ENCODE data around the gene ELOVL1.
A peak's percentile ranks its signal among the peaks of the same experiment; 100 is the strongest.

The ELOVL1 gene

GRCh38 chr1:43398227-43398626, 30.4 kb upstream of the ELOVL1 start:
- H3K27me3 ChIP-seq (ENCODE audit: control insufficient read depth in 1 of 2, insufficient read depth in 2 of 2, low read length in 2 of 2) = no peaks in the 10 kb centered on the region
- H3K4me3 ChIP-seq (ENCODE audit: low read depth in 1 of 2, low read length in 2 of 2) = no peak overlapping the region
- peaks cover 6 to 22% of the 10 kb centered on the region in 2 donors for H3K36me3 ChIP-seq (ENCODE audit: control insufficient read depth in 1 of 2, insufficient read depth in 2 of 2, low read length in 2 of 2)
- H3K9me3 ChIP-seq (ENCODE audit: control insufficient read depth in 1 of 2, low read length in 2 of 2) = no peaks in the 10 kb centered on the region
- H3K9ac ChIP-seq (ENCODE audit: low read depth in 1 of 2, low read length in 2 of 2) = no peak overlapping the region
- H3K4me1 ChIP-seq (ENCODE audit: control insufficient read depth in 1 of 2, insufficient read depth in 2 of 2, low read length in 2 of 2) = peaks cover 8 to 9% of the 10 kb centered on the region in 2 donors
- no peak overlapping the region for H3K27ac ChIP-seq (ENCODE audit: low read depth, low read length)

DNA sequence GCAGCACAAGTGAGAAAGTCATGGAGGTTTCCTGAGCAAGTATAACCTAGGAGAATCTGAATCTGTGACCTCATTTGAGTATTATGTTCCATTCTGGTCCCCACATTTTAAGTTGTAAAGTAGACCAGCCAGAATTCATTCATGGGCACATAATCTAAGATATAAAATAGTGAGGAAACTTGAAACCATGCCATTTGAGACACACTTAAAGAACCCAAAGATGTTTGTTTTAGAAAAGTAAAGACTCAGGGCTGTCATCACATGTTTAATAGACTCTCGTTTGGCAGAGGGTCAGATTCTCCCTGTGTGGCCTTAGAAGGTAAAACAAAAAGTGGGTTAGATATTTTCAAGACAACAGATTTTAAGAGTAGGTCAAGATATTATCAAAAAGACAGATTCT, 28.2 kb upstream of the ELOVL1 start:
- H3K4me1 ChIP-seq (ENCODE audit: control insufficient read depth in 1 of 2, insufficient read depth in 2 of 2, low read length in 2 of 2) = peaks cover 3 to 4% of the 10 kb centered on the region in 2 donors

GRCh38 chr1:43395523-43395922, 27.7 kb upstream of the ELOVL1 start:
- Histone ChIP-seq H3K36me3 (ENCODE audit: control insufficient read depth in 1 of 2, insufficient read depth in 2 of 2, low read length in 2 of 2) (peaks cover 6 to 16% of the 10 kb centered on the region in 2 donors), H3K27ac (ENCODE audit: low read depth, low read length) (no peak overlapping the region), H3K4me1 (ENCODE audit: control insufficient read depth in 1 of 2, insufficient read depth in 2 of 2, low read length in 2 of 2) (peaks cover 8% of the 10 kb centered on the region in 2 donors), H3K9me3 (ENCODE audit: control insufficient read depth in 1 of 2, low read length in 2 of 2) (no peaks in the 10 kb centered on the region), H3K4me3 (ENCODE audit: low read depth in 1 of 2, low read length in 2 of 2) (no peak overlapping the region), H3K27me3 (ENCODE audit: control insufficient read depth in 1 of 2, insufficient read depth in 2 of 2, low read length in 2 of 2) (no peaks in the 10 kb centered on the region), H3K9ac (ENCODE audit: low read depth in 1 of 2, low read length in 2 of 2) (no peak overlapping the region)

More for the DNA sequence above, 28.2 kb upstream of the ELOVL1 start:
- H3K27ac ChIP-seq (ENCODE audit: low read depth, low read length) = no peak overlapping the region
- H3K4me3 ChIP-seq (ENCODE audit: low read depth in 1 of 2, low read length in 2 of 2) = no peak overlapping the region
- no peak overlapping the region for H3K9ac ChIP-seq (ENCODE audit: low read depth in 1 of 2, low read length in 2 of 2)
- H3K36me3 ChIP-seq (ENCODE audit: control insufficient read depth in 1 of 2, insufficient read depth in 2 of 2, low read length in 2 of 2) = peaks cover 6 to 16% of the 10 kb centered on the region in 2 donors
- no peaks in the 10 kb centered on the region for H3K9me3 ChIP-seq (ENCODE audit: control insufficient read depth in 1 of 2, low read length in 2 of 2)
- H3K27me3 ChIP-seq (ENCODE audit: control insufficient read depth in 1 of 2, insufficient read depth in 2 of 2, low read length in 2 of 2) = no peaks in the 10 kb centered on the region

DNA sequence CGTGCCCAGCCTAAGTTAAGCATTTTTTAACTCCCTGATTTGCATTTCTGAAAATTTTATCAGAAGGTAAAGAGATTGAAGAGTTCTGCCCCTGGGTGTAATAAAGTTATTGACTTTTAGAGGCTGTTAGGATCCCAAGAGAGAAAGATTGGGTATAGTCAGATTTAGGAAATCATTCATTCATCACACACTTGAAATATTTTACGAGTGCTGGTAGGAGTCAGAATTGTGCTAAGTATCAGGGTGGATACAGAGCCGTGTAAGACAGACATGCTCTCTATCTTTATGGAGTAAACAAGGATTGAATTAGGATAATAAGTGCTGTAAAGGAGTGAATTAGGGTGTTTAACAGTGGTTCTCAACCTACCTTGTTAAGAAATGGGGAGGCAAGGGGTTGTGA, 24.9 kb upstream of the ELOVL1 start:
- Histone ChIP-seq H3K27me3 (ENCODE audit: control insufficient read depth in 1 of 2, insufficient read depth in 2 of 2, low read length in 2 of 2) (no peaks in the 10 kb centered on the region), H3K9ac (ENCODE audit: low read depth in 1 of 2, low read length in 2 of 2) (no peak overlapping the region), H3K36me3 (ENCODE audit: control insufficient read depth in 1 of 2, insufficient read depth in 2 of 2, low read length in 2 of 2) (peaks cover 6 to 18% of the 10 kb centered on the region in 2 donors), H3K4me1 (ENCODE audit: control insufficient read depth in 1 of 2, insufficient read depth in 2 of 2, low read length in 2 of 2) (peaks cover 24 to 26% of the 10 kb centered on the region in 2 donors), H3K4me3 (ENCODE audit: low read depth in 1 of 2, low read length in 2 of 2) (no peak overlapping the region), H3K27ac (ENCODE audit: low read depth, low read length) (no peak overlapping the region), H3K9me3 (ENCODE audit: control insufficient read depth in 1 of 2, low read length in 2 of 2) (no peaks in the 10 kb centered on the region)

DNA sequence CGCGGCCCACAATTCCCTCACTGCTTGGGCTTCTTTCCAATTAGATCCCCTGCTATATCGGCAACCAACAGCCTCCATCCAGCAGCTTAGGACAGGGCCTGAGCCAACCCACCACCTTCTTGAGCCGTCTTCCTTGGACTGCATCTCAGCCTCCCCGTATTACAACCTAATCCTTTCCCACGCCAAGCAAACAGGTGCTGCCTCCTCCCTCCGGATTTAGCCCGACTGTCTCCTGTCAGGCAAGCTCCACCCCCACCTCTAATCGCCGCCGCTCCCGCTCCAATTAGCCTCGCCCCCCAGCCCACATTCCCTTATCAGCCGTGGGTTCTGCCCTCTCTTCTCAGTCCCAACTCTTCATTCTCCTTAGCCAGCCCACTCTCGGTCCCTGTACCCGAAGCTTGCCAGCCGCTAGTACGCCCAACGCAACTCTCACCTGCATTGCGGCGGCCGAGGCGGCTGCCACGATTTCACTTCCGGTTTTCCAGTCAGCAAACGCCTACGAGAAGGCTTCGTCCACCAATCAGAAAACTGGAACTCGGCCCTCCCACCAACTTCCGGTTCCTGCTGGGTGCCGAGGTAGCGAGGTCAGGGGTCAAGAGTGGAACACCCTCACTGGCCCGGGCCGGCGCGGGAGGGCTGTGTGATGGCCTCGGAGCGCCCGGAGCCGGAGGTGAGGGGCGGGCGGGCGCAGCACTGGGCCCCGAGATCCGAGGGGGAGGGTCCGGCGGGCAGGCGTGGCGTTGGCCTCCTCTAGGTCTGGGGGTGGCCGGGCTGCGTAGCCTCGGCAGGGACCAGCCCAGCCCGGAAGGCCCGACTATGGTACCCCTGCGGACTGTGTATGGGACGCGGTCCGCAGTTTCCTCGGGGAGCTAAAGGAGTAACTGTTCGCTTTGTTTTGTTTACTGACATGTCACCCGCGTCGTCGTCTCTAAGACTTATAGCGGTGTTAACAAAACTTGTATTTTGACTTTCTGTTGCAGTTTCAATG, 21.8 kb upstream of the ELOVL1 start, which contains the start of the genes MED8 and SZT2:
MED8 (minus strand) TSS at position 475 of the 988 bp plus-strand sequence; CDS start at position 439, 36 bp downstream.
SZT2 (plus strand) TSS at position 574 of the 988 bp plus-strand sequence; CDS start at position 644, 70 bp downstream.
- Histone ChIP-seq H3K4me1 (ENCODE audit: control insufficient read depth in 1 of 2, insufficient read depth in 2 of 2, low read length in 2 of 2) (peaks cover 26 to 27% of the 10 kb centered on the region in 2 donors), H3K9ac (ENCODE audit: low read depth in 1 of 2, low read length in 2 of 2) (peak within 1 kb of the TSS; percentile 88 to 91), H3K27me3 (ENCODE audit: control insufficient read depth in 1 of 2, insufficient read depth in 2 of 2, low read length in 2 of 2) (no peaks in the 10 kb centered on the region), H3K9me3 (ENCODE audit: control insufficient read depth in 1 of 2, low read length in 2 of 2) (no peaks in the 10 kb centered on the region), H3K4me3 (ENCODE audit: low read depth in 1 of 2, low read length in 2 of 2) (peak within 1 kb of the TSS; percentile 88 to 94), H3K27ac (ENCODE audit: low read depth, low read length) (peak within 1 kb of the TSS; percentile 71), H3K36me3 (ENCODE audit: control insufficient read depth in 1 of 2, insufficient read depth in 2 of 2, low read length in 2 of 2) (peaks cover 23 to 33% of the 10 kb centered on the region in 2 donors)

DNA sequence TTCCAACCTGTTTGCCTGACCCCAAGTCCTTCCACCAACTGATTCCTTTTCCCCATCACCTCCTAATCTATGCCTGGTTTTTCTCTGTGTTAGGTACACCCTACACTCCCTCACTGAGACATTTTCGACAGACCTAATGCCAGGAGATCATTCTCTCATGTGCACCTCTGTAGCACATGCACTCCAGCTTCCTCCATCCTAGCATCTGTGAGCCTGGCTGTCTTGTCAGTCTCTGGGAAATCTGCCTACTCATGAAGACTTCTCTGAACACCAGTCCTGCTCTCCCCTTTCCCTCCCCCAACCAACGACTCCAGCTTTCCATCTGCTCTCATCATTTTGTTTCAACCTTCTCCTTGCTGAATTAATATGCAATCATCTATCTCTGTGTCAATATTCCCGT, 20.8 kb upstream of the ELOVL1 start:
- H3K36me3 ChIP-seq (ENCODE audit: control insufficient read depth in 1 of 2, insufficient read depth in 2 of 2, low read length in 2 of 2) = peaks cover 33 to 43% of the 10 kb centered on the region in 2 donors
- H3K9me3 ChIP-seq (ENCODE audit: control insufficient read depth in 1 of 2, low read length in 2 of 2) = no peaks in the 10 kb centered on the region
- peak overlapping the region; percentile 88 to 94 for H3K4me3 ChIP-seq (ENCODE audit: low read depth in 1 of 2, low read length in 2 of 2)
- H3K4me1 ChIP-seq (ENCODE audit: control insufficient read depth in 1 of 2, insufficient read depth in 2 of 2, low read length in 2 of 2) = peaks cover 26 to 27% of the 10 kb centered on the region in 2 donors
- H3K27me3 ChIP-seq (ENCODE audit: control insufficient read depth in 1 of 2, insufficient read depth in 2 of 2, low read length in 2 of 2) = no peaks in the 10 kb centered on the region
- no peak overlapping the region for H3K27ac ChIP-seq (ENCODE audit: low read depth, low read length)
- H3K9ac ChIP-seq (ENCODE audit: low read depth in 1 of 2, low read length in 2 of 2) = peak overlapping the region; percentile 88 to 91

- Histone ChIP-seq H3K9me3 (ENCODE audit: control insufficient read depth in 1 of 2, low read length in 2 of 2) (no peaks in the 10 kb centered on the region), H3K4me1 (ENCODE audit: control insufficient read depth in 1 of 2, insufficient read depth in 2 of 2, low read length in 2 of 2) (peaks cover 26 to 27% of the 10 kb centered on the region in 2 donors), H3K36me3 (ENCODE audit: control insufficient read depth in 1 of 2, insufficient read depth in 2 of 2, low read length in 2 of 2) (peaks cover 37 to 48% of the 10 kb centered on the region in 2 donors), H3K27ac (ENCODE audit: low read depth, low read length) (no peak overlapping the region), H3K4me3 (ENCODE audit: low read depth in 1 of 2, low read length in 2 of 2) (peak overlapping the region; percentile 88 to 94), H3K9ac (ENCODE audit: low read depth in 1 of 2, low read length in 2 of 2) (peak overlapping the region; percentile 88 to 91), H3K27me3 (ENCODE audit: control insufficient read depth in 1 of 2, insufficient read depth in 2 of 2, low read length in 2 of 2) (no peaks in the 10 kb centered on the region)
These were observed 20.3 kb upstream of the ELOVL1 start for GRCh38 chr1:43387976-43388599.

- Histone ChIP-seq H3K4me1 (ENCODE audit: control insufficient read depth in 1 of 2, insufficient read depth in 2 of 2, low read length in 2 of 2) (peaks cover 39 to 41% of the 10 kb centered on the region in 2 donors), H3K9me3 (ENCODE audit: control insufficient read depth in 1 of 2, low read length in 2 of 2) (no peaks in the 10 kb centered on the region), H3K9ac (ENCODE audit: low read depth in 1 of 2, low read length in 2 of 2) (no peak overlapping the region), H3K27ac (ENCODE audit: low read depth, low read length) (no peak overlapping the region), H3K4me3 (ENCODE audit: low read depth in 1 of 2, low read length in 2 of 2) (no peak overlapping the region), H3K27me3 (ENCODE audit: control insufficient read depth in 1 of 2, insufficient read depth in 2 of 2, low read length in 2 of 2) (no peaks in the 10 kb centered on the region), H3K36me3 (ENCODE audit: control insufficient read depth in 1 of 2, insufficient read depth in 2 of 2, low read length in 2 of 2) (peaks cover 41 to 53% of the 10 kb centered on the region in 2 donors)
These were observed 18.9 kb upstream of the ELOVL1 start for GRCh38 chr1:43386676-43387075.

GRCh38 chr1:43383449-43383848, 15.6 kb upstream of the ELOVL1 start:
- Histone ChIP-seq H3K9me3 (ENCODE audit: control insufficient read depth in 1 of 2, low read length in 2 of 2) (no peaks in the 10 kb centered on the region), H3K27ac (ENCODE audit: low read depth, low read length) (no peak overlapping the region), H3K4me1 (ENCODE audit: control insufficient read depth in 1 of 2, insufficient read depth in 2 of 2, low read length in 2 of 2) (peaks cover 21 to 24% of the 10 kb centered on the region in 2 donors), H3K4me3 (ENCODE audit: low read depth in 1 of 2, low read length in 2 of 2) (no peak overlapping the region), H3K27me3 (ENCODE audit: control insufficient read depth in 1 of 2, insufficient read depth in 2 of 2, low read length in 2 of 2) (no peaks in the 10 kb centered on the region), H3K36me3 (ENCODE audit: control insufficient read depth in 1 of 2, insufficient read depth in 2 of 2, low read length in 2 of 2) (peaks cover 41 to 62% of the 10 kb centered on the region in 2 donors), H3K9ac (ENCODE audit: low read depth in 1 of 2, low read length in 2 of 2) (no peak overlapping the region)

All from duodenal mucosa (tissue), 2 donors.